ENCODE data around the gene RGS19. TPM values are rescaled to one million over a fixed set of nuclear protein-coding genes. Genes with fewer than 3 reads are reported as not detected.

Gene RGS19
- total RNA-seq, 1 donor from 2014 or later, result 18.7 TPM

DNA sequence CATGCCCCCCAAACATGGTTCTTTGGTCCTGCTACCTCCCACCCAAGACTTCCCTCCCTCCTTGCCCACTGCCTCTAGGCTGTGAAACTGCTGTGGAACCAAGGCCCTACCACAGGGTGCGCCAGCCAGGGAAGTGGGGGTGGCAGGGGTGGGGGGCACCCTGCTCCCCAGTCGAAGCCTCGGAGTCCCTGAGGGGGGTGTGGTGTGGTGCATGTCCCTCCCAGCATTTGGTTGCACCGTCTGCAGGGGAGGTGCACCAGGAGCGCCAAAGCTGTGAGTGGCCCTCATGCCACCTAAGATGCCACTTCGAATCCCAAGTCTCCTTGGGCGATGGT, 1.8 kb downstream of the RGS19 start:
- no peak for DNase-seq (ENCODE audit: low read depth in 2 of 2)

DNA sequence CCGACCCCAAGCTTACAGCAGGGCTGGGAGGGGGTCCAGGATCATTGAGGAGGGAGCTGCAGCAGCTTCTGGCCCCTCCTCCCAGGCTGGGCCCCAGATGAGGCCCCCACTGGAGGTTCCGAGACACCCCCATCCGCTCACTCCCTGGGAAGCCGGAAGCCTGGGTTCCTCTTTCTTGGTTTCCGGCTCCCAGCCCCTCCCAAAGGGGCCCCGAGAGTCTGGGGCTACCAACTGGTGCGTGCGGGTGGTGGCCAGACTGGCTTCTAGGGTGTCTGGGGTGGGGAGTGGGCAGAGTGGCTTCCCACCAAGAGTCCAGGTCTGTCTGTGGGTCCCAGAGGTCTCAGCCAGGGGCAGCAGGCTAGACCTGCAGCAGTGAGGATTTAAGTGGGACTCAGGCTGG, 2.2 kb downstream of the RGS19 start:
- DNase-seq (ENCODE audit: low read depth in 2 of 2), result no peak

DNA sequence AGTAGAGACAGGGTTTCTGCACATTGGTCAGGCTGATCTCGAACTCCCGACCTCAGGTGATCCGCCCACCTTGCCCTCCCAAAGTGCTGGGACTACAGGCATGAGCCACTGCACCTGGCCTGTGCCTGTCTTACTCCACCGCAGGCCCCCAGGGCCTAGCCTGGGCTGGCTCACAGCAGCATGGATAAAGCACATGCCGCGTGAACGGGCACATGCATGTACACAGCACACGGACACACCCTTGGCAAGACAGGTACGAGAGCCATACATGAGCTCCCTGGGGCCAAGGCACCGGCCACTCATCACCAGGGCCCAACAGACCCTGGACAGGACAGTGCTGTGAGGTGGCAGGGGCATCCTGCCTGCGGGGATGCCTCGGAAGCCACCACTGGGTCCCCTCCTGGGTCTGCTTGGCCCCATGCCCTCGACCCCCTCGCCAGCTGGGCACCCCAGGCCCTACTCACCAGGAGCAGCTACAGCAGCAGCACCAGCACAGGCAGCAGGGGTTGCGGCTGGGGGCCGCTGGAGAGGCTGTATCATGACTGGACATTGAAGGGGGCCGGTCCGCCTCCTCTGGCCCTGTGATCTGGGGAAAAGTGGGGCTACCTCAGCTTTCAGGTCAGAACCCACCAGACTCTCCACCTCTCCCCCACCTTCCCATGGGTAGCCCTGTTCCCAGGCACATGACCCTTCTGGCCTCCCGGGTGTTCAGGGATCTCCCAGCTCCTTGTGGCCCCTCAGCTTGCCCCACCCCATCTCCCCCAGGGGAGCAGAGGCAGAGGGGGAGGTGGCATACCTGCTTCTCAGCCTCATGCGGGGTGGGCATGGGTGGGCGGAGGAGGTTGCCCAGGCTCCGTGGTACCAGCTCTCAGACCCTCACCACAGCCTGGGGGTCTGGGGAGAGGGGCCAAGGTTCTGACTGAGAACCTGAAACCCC, 3.0 kb downstream of the RGS19 start:
- no peak for DNase-seq (ENCODE audit: low read depth in 2 of 2)

DNA sequence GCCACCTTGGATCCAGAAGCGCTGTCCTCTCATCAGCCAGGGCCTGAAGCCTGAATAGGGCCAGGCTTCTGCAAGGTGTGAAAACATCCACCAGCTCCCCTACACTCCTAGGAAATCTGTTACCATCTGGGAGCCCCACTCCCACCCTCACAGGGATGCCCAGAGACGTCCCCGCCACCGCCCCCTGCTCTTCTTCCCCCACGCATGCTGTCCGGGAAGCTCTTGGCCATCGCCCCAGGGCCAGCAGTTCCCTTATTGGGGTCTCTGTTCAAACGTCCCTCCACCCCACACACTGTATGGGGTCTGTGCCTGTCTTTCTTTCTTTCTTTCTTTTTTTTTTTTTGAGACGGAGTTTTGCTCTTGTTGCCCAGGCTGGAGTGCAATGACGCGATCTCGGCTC, 3.8 kb downstream of the RGS19 start:
- DNase-seq (ENCODE audit: low read depth in 2 of 2), result no peak

DNA sequence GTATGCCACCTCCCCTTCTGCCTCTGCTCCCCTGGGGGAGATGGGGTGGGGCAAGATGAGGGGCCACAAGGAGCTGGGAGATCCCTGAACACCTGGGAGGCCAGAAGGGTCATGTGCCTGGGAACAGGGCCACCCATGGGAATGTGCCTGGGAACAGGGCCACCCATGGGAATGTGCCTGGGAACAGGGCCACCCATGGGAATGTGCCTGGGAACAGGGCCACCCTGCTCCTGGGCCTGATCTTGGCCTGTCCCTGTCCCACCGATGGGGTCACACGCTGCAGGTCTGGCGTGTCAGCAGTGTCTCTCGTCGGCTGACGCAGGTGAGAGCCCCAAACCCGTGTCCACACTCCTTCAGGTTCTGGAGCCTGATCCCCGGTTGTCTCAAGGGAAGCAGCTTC, 4.4 kb downstream of the RGS19 start:
- DNase-seq (ENCODE audit: low read depth in 2 of 2), result no peak

DNA sequence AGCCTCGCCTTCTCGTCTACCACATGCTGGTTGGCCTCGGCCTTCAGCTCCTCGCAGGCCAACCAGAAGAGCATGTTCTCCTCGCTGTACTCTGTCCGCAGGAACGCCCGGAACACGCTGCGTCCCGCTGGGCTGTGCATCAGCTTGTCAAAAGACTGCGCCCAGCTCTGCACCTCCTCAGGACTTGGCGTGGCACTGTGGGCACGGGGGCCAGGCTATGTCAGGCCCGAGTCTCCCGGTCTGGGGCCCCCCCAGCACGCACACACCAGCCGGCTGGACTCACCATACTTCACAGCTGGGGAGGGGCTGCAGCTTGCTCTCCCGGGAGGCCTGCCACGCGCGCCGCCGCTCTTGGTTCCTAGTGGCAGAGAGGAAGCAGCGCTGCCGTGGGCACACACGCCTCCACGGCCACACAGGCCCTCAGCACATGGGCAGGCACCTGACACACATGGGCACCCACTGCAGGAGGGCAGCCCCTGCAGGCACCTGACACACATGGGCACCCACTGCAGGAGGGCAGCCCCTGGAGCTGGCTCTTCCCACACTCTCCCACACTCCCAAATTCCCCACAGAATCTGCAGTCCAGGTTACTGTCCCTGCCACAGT, 5.0 kb downstream of the RGS19 start:
- no peak for DNase-seq (ENCODE audit: low read depth in 2 of 2)

DNA sequence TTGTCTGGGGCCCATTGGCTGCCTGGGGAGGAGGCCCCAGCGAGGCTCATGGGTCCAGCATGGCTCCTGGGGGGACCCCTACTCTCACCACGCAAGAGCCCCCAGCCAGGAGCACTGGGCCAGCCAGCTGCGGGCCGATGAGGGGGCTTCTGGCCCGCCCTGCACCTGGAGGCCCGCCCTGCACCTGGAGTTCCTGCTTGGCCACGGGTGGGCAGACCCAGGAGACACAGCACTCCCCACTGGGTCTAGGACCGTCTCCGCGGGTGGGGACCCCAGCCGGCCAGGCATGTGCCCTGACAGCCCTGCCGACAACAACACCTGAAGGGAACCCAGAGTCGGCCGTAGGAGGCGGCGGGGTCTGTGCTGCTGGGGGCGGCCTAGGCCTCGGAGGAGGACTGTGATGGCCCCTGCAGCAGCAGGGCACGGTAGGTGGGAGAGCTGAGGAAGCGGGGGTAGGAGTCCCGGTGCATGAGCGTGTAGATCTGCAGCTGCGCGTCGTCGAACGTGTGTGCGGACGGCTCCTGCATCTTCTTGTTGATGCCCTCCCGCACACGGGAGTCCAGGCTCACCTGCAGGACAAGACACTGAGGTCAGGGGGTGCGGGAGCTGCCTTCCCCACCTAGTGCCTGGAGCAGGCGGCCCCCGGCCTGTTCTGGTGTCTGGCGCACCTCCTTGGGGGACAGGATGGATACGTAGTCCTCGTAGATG, 5.7 kb downstream of the RGS19 start:
- DNase-seq (ENCODE audit: low read depth in 2 of 2), result no peak

DNA sequence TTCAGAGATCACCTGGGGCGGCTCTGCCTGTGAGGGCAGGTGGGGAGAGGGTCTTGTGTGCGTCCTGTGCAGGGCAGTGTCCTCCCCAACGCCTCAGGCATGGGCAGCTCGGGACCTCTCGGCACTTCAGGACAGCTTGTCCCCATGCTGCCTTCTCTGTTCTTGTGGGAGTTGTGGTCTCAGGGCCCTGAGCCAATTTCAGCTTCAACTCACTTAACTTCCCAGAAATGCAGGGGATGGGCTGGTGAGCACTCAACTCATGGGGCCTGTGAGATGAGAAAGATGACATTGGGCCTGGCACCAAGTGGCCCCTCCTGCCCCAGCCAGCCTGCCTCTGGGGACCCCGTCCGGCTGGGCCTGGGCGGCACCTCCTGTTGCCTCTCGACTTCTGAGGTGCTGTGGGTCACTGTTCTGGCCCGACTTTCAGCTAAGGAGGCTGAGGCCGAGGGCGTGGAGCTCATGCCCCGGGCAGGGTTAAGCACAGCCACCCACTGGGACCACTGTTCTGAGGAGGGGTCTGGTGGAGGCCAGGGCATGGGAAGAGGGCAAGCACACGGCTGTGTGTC, 6.7 kb downstream of the RGS19 start:
- DNase-seq (ENCODE audit: low read depth in 2 of 2), result no peak

DNA sequence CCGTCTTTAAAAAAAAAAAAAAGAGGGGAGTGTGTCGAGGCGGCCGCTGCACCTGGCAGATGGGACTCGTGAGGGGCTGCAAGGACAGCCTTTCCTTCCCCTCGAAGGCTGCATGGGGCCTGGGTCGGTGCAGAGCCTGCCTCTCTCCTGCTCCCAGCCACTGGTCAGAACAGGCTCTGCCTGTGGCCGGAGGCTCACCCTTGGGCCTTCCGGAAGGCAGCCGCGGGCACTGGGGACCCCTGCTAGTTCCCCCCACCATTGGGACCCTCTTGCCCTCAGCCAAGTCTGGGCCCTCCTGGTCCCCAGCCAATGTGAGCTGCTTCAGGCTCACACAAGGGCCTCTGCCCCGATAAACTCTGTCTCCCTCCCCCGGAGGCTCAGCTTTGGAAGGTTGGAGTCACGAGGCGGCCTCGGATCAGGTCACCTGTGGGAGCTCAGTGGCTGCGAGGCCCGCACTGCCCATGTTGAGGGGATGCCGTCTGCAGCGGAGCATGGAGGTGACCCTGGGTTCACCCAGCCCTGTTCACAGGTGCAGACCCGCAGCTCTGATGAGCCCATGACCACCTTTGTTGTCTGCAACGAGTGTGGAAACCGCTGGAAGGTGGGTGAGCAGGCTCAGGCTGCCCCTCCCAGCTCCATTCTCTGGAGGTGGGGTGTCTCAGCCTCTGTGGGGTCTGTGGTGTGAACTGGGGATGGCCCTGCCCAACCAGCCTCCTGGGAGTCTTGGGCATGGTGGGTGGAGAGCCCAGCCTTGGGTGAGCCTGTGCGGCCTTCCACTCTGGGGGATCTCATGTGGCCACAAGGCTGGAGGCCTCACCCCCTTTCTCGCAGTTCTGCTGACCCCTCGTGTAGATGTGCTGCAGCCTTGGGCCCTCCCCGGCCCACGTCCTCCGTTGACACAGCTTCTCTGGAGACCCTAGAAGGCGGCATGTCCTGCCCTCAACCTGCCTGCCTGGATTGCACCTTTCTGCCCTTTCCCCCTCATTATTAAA, 7.7 kb downstream of the RGS19 start:
- no peak for DNase-seq (ENCODE audit: low read depth in 2 of 2)

DNA sequence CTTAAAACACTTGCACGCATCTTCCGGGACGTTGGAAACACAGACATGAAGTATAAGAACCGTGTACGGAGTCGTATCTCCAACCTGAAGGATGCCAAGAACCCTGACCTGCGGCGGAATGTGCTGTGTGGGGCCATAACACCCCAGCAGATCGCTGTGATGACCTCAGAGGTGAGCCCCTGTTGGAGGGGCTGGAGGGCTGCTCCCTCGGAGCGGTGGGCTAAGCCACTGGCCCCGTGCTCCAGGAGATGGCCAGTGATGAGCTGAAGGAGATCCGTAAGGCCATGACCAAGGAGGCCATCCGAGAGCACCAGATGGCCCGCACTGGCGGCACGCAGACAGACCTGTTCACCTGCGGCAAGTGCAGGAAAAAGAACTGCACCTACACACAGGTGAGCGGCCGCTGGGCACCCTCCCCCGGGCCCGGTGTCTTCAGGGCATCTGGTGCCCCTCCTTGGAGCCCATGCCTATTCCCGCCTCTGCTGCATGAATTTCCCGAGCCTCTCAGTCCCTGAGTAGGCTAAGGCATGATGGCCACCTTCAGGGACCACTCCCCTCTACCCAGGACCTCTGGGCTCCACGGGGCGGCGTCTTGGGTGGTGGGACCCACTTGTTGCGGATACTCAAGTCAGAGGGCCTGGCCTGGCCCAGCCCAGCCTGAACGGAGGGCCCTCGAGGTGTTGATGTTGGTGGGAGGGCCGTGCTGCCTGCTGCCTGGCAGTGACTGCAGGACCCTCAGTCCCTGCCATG, 8.9 kb downstream of the RGS19 start:
- no peak for DNase-seq (ENCODE audit: low read depth in 2 of 2)

DNA sequence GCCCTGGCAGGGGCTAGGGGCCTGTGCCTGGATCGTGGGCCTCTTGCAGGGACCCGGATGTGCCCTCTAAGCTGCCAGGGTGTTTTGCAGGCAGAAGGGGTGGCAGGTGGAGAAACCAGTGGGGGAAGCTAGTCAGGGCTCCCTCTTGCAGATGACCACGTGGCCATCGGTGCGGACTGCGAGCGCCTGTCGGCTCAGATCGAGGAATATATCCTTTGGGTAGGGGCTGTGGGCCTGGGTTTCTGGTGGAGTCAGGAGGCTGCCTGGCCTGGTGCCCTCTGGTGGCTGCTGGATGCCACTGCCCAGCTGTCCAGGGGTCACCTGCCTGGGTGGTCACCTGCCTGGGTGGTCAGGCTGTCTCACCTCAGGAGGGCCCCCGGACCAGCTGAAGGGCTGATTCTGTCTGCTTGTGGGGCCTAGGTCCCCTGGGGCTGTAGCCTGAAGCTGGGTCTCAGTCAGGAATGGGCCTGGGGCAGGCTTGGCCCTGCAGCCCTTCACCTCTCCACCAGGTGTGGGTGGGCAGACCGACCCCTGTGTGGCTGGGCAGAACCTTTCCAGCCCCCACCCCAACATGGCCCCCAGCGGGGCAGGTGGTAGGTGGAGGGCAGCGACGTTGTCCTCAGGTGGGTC, 9.6 kb downstream of the RGS19 start:
- peak in 1 of 2 donors; percentile 71 for DNase-seq (ENCODE audit: low read depth in 2 of 2)

DNA sequence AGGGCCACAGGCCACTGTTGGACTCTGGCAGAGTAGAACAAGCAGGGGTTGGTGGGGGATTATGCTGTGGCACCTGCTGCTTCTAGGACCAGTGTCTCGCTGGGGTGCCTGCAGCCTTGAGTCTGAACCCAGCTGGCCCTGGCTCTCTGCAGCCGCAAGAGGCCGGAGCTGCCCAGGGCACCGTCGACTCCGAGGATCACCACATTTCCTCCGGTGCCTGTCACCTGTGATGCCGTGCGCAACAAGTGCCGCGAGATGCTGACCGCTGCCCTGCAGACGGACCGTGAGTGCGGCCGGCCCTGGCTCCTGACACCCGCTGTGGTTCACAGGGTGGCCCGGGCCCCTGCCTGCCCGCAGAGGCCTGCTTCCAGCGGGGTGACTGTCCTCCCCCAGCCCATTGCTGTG, 10.1 kb downstream of the RGS19 start:
- no peak for DNase-seq (ENCODE audit: low read depth in 2 of 2)

DNA sequence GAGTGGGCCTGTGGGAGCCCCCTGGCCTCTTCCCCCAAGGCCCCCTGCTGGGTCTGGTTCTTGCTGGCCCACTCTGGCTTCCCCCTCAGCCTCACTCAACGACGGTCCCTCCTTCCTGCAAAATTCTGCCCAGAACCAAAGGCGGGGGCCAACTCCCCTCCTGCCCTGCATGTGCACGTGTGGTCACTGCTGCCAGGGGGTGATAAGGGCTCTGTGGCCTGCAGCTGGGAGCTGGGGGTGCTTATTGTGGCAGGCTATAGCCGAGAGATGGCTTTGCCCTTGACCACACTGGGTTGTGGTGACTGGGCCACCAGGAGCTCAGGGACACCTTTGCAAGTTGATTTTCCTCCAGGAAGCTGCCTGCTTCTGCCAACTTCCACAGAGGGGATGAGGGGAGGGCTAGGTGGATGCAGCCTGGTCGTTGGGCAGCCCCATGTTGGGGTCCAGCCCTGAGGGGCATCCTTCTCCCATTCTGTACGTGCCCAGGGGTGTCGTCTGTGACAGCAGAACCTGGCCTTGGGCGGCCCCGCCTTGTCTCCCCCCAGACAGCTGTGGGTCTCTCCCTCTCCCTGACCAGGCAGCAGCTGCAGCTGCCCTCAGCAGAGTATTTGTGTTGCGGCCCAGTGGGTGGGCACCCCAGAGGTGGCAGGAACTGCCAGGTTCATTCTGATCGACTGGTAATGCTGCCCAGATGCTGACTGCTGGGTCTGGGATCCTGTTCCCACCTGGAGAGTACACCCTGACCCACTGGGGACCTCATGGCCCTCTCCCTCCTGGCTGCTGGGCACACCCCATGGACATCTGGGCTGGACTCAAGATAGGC, 10.7 kb downstream of the RGS19 start:
- no peak for DNase-seq (ENCODE audit: low read depth in 2 of 2)

DNA sequence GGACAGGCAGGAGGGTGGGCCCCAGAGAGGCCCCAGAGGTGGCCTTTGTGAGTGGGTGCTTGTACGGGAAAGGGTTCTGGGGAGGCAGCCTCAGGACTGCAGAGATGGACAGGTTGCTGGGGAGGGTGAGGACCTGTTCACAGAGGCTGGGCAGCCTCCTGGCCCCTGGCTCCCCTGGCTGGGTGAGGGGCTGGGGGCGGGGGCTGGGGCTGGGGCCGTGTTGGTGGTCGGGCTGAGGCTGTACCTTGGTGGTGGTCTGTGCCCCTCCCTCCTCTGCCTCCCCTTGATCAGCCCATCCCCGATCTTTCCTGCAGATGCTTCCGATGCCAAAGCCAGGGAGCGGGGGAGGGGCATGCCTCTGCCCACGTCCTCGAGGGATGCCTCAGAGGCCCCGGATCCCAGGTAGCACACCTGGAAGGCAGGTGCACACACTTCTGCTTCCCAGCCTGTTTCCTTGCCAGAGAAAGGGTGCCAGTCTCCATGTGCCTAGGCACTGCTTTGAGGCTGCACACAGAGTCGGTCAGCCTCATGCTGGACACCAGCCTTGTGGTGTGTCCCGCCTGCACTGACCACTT, 11.5 kb downstream of the RGS19 start:
- DNase-seq (ENCODE audit: low read depth in 2 of 2), result no peak

DNA sequence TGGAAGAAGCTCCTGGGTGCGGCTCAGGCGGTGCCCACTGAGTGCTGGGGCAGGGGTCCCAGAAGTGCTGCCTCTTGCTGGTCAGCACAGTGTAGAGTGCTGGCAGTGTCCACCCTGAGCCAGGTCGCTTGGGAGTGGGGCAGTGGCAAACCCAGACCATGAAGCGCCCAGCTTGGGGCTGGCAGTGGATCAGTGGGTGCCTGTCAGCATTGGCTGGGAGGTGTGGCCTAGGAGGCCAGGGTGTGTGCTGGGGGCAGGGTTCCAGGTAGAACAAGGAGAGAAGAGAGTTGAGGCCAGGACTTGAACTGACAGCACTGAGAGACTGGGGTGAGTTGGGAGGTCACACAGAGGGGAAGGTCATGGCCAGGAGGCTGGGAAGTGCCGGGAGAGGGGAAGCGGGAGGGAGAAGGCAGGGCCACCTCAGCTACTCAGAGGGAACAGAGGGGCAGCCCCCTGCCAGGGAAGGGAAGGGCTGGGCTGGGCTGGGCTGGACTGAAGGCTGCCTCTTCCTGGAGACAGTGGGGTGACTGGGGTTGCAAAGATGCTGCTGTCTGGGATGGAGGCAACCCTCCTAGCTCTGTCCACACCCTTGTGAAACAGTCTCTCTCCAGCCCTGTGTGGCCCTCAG, 12.2 kb downstream of the RGS19 start:
- DNase-seq (ENCODE audit: low read depth in 2 of 2), result no peak

DNA sequence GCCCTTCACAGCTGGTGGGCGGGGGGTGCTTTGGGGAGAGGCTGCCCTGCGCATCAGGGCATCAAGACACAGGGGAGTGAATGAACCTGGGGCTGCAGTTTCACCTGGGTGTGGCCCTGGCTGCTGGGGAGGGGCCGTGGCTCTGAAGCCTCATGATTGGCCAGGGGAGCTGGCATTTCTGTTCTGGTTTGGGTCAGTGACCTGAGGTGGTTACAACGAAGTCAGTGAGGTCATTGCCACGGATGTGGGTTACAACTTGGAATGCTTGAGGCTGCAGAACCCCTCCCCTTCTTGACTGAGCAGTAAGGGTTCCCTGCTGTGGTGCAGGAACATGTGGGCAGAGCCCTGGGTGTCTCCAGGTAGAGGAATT, 13.4 kb downstream of the RGS19 start:
- peak in 1 of 2 donors; percentile 51 for DNase-seq (ENCODE audit: low read depth in 2 of 2)

DNA sequence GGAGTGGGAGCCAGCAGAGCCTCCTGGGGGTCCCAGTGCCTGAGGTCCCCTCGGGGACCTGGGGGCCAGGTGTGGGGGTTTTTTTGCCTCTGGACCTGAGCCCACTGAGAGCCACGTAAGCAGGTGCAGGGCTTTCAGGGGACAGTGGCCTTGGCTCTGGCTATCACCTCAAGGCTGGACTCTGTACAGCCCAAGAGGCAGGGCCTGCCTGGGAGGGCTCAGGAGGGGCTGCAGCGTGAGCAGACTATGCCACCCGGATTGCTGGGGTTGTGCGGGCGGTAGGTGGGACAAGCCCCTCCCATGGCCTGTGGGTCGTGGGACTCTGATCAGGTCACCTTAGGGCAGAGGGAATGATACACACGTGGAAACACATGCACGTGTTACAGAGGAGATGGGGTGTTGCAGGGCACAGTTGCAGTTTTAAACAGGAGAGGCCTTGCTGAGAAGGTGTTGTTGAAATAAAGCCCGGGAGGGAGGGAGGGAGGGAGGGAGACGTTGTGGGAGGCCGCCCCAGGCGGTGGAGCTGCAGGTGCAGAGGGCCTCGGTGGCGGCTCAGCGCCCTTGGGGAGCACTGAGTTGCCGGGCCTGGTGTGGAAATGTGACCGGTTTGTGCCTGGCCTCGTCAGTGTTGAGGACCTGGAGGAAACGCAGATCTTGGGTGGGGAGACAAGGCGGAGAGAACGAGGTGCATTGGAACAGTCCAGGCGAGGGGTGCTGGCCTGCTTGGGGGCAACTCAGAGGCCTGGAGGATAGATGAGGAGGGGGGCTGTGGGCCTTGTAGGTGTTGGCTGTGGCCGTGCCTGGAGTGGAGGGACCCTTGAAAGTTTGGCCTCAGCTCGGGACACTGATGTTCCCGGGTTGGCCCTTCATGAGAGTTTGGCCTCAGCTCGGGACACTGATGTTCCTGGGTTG, 14.0 kb downstream of the RGS19 start:
- no peak for DNase-seq (ENCODE audit: low read depth in 2 of 2)
